ENCODE measurements around the gene ABCA1. TPM values are rescaled to one million over a fixed set of nuclear protein-coding genes. Genes with fewer than 3 reads are reported as not detected.
"Not testable (repeated sequence)": the region's sequence is repeated elsewhere in the genome, so short reads cannot be mapped to it uniquely, and the experiment has no call there.

ABCA1 gene
- total RNA-seq, 2 donors from 2014 or later = 21.6 to 34.8 TPM

- H3K27ac ChIP-seq (ENCODE audit: low read depth, low read length) = no peak overlapping the region
- no peaks in the 10 kb centered on the region for H3K36me3 ChIP-seq (ENCODE audit: control insufficient read depth, insufficient read depth, low read length)
- Mint-ChIP-seq H3K4me1 (peaks cover 3% of the 10 kb centered on the region), H3K36me3 (ENCODE audit: low read depth) (peaks cover 2% of the 10 kb centered on the region), H3K9me3 (no peaks in the 10 kb centered on the region), H3K4me3 (no peak overlapping the region), H3K27ac (no peak overlapping the region), H3K27me3 (ENCODE audit: insufficient read depth) (no peaks in the 10 kb centered on the region)
- no peaks in the 10 kb centered on the region for H3K27me3 ChIP-seq (ENCODE audit: control insufficient read depth, insufficient read depth, low read length, poor library complexity, severe bottlenecking)
- no peak overlapping the region for H3K4me3 ChIP-seq (ENCODE audit: low read length)
- TF ChIP-seq, protein P1, sequence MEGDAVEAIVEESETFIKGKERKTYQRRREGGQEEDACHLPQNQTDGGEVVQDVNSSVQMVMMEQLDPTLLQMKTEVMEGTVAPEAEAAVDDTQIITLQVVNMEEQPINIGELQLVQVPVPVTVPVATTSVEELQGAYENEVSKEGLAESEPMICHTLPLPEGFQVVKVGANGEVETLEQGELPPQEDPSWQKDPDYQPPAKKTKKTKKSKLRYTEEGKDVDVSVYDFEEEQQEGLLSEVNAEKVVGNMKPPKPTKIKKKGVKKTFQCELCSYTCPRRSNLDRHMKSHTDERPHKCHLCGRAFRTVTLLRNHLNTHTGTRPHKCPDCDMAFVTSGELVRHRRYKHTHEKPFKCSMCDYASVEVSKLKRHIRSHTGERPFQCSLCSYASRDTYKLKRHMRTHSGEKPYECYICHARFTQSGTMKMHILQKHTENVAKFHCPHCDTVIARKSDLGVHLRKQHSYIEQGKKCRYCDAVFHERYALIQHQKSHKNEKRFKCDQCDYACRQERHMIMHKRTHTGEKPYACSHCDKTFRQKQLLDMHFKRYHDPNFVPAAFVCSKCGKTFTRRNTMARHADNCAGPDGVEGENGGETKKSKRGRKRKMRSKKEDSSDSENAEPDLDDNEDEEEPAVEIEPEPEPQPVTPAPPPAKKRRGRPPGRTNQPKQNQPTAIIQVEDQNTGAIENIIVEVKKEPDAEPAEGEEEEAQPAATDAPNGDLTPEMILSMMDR (conservative IDR thresholded peaks at IDR 0.05) = no peak
- H3K9me3 ChIP-seq (ENCODE audit: control insufficient read depth, low read length) = no peaks in the 10 kb centered on the region
- WGBS, 2 experiments (ENCODE audit: insufficient coverage in 1 of 2, insufficient read length in 1 of 2) = 92 to 94% methylated on average over 2 to 5 of the region's 5 CpGs
- DNase-seq = no peak
- no peak overlapping the region for H3K9ac ChIP-seq (ENCODE audit: extremely low read depth, low read length, poor library complexity, severe bottlenecking)
- H3K4me1 ChIP-seq (ENCODE audit: control insufficient read depth, insufficient read depth, low read length) = no peaks in the 10 kb centered on the region
These were observed 155.0 kb downstream of the ABCA1 start for GRCh38 chr9:104772714-104773510.

GRCh38 chr9:104769655-104770054, 158.3 kb downstream of the ABCA1 start:
- TF ChIP-seq, protein P1 (conservative IDR thresholded peaks at IDR 0.05) = no peak
- DNase-seq = no peak
- H3K27ac Mint-ChIP-seq = no peak overlapping the region

DNA sequence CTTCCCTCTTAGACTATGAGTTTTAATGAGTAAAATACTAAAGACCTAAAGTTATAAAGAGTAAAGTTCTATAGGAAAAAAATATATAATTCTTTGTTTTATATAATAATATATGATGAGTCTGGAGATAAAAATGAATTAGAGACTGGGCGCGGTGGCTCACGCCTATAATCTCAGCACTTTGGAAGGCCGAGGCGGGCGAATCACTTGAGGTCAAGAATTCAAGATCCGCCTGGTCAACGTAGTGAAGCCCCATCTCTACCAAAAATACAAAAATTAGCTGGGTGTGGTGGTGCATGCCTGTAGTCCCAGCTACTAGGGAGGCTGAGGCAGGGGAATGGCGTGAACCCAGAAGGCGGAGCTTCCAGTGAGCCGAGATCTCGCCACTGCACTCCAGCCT, 158.9 kb downstream of the ABCA1 start:
- not testable (repeated sequence) for DNase-seq; H3K9me3 Mint-ChIP-seq; H3K4me3 ChIP-seq (ENCODE audit: low read length); H3K27ac Mint-ChIP-seq; H3K4me3 Mint-ChIP-seq; H3K27me3 Mint-ChIP-seq (ENCODE audit: insufficient read depth); H3K36me3 ChIP-seq (ENCODE audit: control insufficient read depth, insufficient read depth, low read length); H3K9me3 ChIP-seq (ENCODE audit: control insufficient read depth, low read length); H3K4me1 Mint-ChIP-seq; H3K9ac ChIP-seq (ENCODE audit: extremely low read depth, low read length, poor library complexity, severe bottlenecking); H3K36me3 Mint-ChIP-seq (ENCODE audit: low read depth); H3K4me1 ChIP-seq (ENCODE audit: control insufficient read depth, insufficient read depth, low read length); H3K27ac ChIP-seq (ENCODE audit: low read depth, low read length); H3K27me3 ChIP-seq (ENCODE audit: control insufficient read depth, insufficient read depth, low read length, poor library complexity, severe bottlenecking)
- 96% methylated on average over 12 of the region's 12 CpGs; no CpG with 5 or more reads in 1 of the 2 experiments for WGBS, 2 experiments (ENCODE audit: insufficient coverage in 1 of 2, insufficient read length in 1 of 2)

More at GRCh38 chr9:104769655-104770054, 158.3 kb downstream of the ABCA1 start:
- Histone ChIP-seq H3K4me1 (ENCODE audit: control insufficient read depth, insufficient read depth, low read length) (no peaks in the 10 kb centered on the region), H3K27ac (ENCODE audit: low read depth, low read length) (no peak overlapping the region), H3K9me3 (ENCODE audit: control insufficient read depth, low read length) (no peaks in the 10 kb centered on the region), H3K4me3 (ENCODE audit: low read length) (no peak overlapping the region), H3K36me3 (ENCODE audit: control insufficient read depth, insufficient read depth, low read length) (no peaks in the 10 kb centered on the region), H3K27me3 (ENCODE audit: control insufficient read depth, insufficient read depth, low read length, poor library complexity, severe bottlenecking) (no peaks in the 10 kb centered on the region), H3K9ac (ENCODE audit: extremely low read depth, low read length, poor library complexity, severe bottlenecking) (no peak overlapping the region)
- Mint-ChIP-seq H3K36me3 (ENCODE audit: low read depth) (peaks cover 2% of the 10 kb centered on the region), H3K4me1 (no peaks in the 10 kb centered on the region), H3K4me3 (no peak overlapping the region), H3K9me3 (no peaks in the 10 kb centered on the region), H3K27me3 (ENCODE audit: insufficient read depth) (no peaks in the 10 kb centered on the region)
- WGBS, 2 experiments (ENCODE audit: insufficient coverage in 1 of 2, insufficient read length in 1 of 2) = 94% methylated on average over 2 of the region's 2 CpGs; no CpG with 5 or more reads in 1 of the 2 experiments
